Inflammatory macrophage (primary cell): ENCODE measurements around the gene SLC6A1.
"Not testable (repeated sequence)": the region's sequence is repeated elsewhere in the genome, so short reads cannot be mapped to it uniquely, and the experiment has no call there.

Source experiments
- DNase-seq, 2 donors: peaks; one replicate each; pipeline ENCODE4 v3.0.0-alpha.2; 2020 to 2022

SLC6A1 gene

DNA sequence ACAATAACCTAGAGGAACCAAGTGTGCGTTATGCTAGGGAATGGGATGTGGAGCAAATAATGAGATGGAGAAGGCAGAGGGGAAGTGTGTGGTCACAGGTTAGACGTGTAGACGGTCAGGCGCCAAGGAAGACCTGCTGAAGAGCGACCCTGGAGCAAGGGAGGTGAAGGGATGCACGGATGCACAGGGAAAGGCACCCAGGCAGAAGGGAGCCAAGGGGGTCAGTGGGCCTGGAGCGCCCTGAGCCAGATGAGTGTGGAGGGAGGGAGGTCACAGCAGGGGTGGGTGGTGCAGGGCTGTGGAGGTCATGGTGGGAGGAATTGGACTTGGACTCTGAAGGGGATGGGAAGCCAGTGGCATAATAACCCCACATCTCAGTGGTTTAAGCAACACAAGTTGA is 70.2 kb downstream of the SLC6A1 start:
- no peak for DNase-seq

GRCh38 chr3:11071096-11071755 is 78.7 kb downstream of the SLC6A1 start:
- no peak for DNase-seq

DNA sequence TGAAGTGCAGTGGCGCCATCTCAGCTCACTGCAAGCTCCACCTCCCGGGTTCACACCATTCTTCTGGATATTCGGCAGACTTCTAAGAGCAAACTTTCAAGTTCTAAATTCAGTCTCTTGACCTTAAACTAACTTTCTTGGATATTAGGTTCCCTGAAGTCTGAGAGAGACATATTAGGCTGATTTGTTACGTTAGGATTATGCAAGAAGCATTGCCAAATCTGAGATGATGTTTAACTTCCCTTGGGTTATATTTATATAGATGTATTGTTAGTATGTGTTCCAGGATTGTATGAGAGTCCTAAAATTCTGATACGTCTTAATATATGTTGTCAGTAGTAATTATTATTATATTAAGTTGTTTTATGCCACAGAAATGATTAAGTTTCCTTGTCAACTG is 80.1 kb downstream of the SLC6A1 start:
- peak; percentile 60 to 83 for DNase-seq

GRCh38 chr3:11074011-11074410 is 81.5 kb downstream of the SLC6A1 start:
- no peak for DNase-seq

GRCh38 chr3:11074451-11074850 is 81.9 kb downstream of the SLC6A1 start:
- DNase-seq, result peak; percentile 67 to 81

DNA sequence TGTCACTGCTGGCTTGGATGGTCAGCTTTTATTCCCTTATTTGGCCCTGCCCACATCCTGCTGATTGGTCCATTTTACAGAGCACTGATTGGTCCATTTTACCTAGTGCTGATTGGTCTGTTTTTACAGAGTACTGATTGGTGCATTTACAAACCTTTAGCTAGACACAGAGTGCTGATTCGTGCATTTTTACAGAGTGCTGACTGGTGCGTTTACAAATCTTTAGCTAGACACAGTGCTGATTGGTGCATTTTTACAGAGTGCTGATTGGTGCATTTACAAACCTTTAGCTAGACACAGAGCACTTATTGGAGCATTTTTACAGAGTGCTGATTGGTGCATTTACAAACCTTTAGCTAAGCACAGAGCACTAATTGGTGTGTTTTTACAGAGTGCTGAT is 82.6 kb downstream of the SLC6A1 start:
- not testable (repeated sequence) for DNase-seq

- peak in 1 of 2 donors; percentile 17 for DNase-seq
These were observed 84.2 kb downstream of the SLC6A1 start for GRCh38 chr3:11076711-11077110.

- DNase-seq, result peak; percentile 93 to 97
These were observed 84.9 kb downstream of the SLC6A1 start for GRCh38 chr3:11077466-11077865.

- DNase-seq, result peak; percentile 87 to 90
These were observed 86.4 kb downstream of the SLC6A1 start for GRCh38 chr3:11078826-11079515.

DNA sequence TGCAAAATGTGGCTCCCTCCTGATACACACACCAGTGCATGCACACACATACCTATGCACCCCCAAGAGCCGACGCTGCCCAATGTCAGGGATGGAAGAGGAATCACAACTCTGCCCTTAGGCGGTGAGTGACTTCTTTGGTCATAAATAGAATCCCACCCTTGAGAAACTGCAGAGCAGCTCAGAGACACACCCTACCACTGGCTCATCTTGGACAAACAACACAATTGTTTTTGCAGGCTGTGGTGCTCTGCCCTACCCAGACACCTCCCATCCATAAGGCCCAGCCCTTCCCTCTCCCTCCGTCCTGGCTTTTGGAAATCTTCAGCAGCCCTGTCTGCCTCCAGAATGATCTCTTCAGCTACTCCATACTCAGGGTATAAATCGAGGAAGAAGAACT is 87.9 kb downstream of the SLC6A1 start:
- DNase-seq, result no peak

- DNase-seq, result peak in 1 of 2 donors; percentile 6
These were observed 91.5 kb downstream of the SLC6A1 start for GRCh38 chr3:11084098-11084497.

GRCh38 chr3:11084677-11085076 is 92.1 kb downstream of the SLC6A1 start:
- no peak for DNase-seq

GRCh38 chr3:11085093-11085840 is 92.7 kb downstream of the SLC6A1 start:
- DNase-seq, result peak; percentile 55 to 66

DNA sequence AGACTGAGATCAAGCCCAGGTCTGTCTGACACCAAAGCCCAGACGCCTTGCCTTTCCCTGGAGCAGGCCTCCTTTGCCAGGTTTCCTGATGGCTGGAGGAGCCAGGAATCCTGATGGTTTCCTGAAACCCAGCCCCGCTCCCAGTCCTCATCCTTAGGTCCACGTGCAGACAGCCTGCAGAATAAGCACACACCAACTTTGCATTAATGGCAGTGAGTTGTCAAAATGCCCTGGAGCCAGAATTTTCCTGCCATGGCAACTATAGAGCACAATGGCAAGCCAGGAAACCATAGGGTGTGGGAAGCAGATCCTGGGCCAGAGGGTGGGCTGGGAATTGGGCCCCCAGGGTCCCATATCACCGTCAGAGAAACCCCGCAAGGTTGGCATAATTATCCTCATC is 94.3 kb downstream of the SLC6A1 start:
- DNase-seq, result no peak

GRCh38 chr3:11088066-11088465 is 95.5 kb downstream of the SLC6A1 start:
- no peak for DNase-seq

GRCh38 chr3:11088831-11089230 is 96.3 kb downstream of the SLC6A1 start:
- DNase-seq, result peak in 1 of 2 donors; percentile 56
